Muscle of leg (tissue), 11 donors: Measurements from ENCODE around the gene STK4. TPM values are rescaled to one million over a fixed set of nuclear protein-coding genes. Genes with fewer than 3 reads are reported as not detected.
"Not testable (repeated sequence)": the region's sequence is repeated elsewhere in the genome, so short reads cannot be mapped to it uniquely, and the experiment has no call there.

ENCODE experiments used
- DNase-seq: peaks from one replicate; pipeline ENCODE4 v3.0.0; 2013
- H3K27ac ChIP-seq: one replicate; pipeline ENCODE4 v1.5.1; 2013; ENCODE audit warnings: mild to moderate bottlenecking, low read length, control low read depth
- H3K27me3 ChIP-seq: one replicate; pipeline ENCODE4 v1.6.1; 2013; ENCODE audit warnings: low read length; ENCODE audit not compliant: control insufficient read depth, insufficient read depth
- H3K36me3 ChIP-seq: one replicate; pipeline ENCODE4 v1.6.1; 2013; ENCODE audit warnings: low read length; ENCODE audit not compliant: control insufficient read depth, insufficient read depth
- H3K4me1 ChIP-seq: one replicate; pipeline ENCODE4 v1.6.1; 2013; ENCODE audit warnings: low read length; ENCODE audit not compliant: control insufficient read depth, insufficient read depth
- H3K4me3 ChIP-seq: one replicate; pipeline ENCODE4 v1.5.1; 2013; ENCODE audit warnings: low read length, control low read depth
- H3K9me3 ChIP-seq: replicated peaks from 2 replicates; pipeline ENCODE4 v1.6.1; 2013; ENCODE audit warnings: low read depth, low read length; ENCODE audit not compliant: control insufficient read depth
- WGBS: methylation state at CpG from one replicate; pipeline ENCODE4 v1.1.5; 2013; ENCODE audit warnings: missing lambda C conversion rate; ENCODE audit not compliant: insufficient coverage; 5-methylcytosine and 5-hydroxymethylcytosine counted together
- polyA plus RNA-seq, 8 donors: library from polyadenylated mRNA; unstranded; fragments of 120-200 nt; gene quantifications; one replicate each; pipeline versions ENCODE4 v1.2.1 to v1.2.3, GENCODE V29; 2013; ENCODE audit warnings: inconsistent platforms in 1 of 8, low replicate concordance in 1 of 8; ENCODE audit not compliant: insufficient read length in 8 of 8, insufficient read depth in 1 of 8
- total RNA-seq: library from RNA; stranded (reverse); fragments of 120-200 nt; gene quantifications from one replicate; pipeline ENCODE4 v1.2.4, GENCODE V29; 2013

Gene STK4
- total and polyA plus RNA-seq, 9 donors = 7.7 to 11.7 (median 8.8) TPM

- Histone ChIP-seq H3K9me3 (no peaks in the 10 kb centered on the region), H3K4me3 (no peak overlapping the region), H3K27me3 (no peaks in the 10 kb centered on the region), H3K4me1 (no peaks in the 10 kb centered on the region), H3K36me3 (peaks cover 2% of the 10 kb centered on the region), H3K27ac (no peak overlapping the region)
- WGBS = no CpG with 5 or more reads among the region's 1 CpG
- DNase-seq = no peak
These were observed 53.4 kb downstream of the STK4 start for GRCh38 chr20:45019762-45020123.

GRCh38 chr20:45020236-45020886 is 54.0 kb downstream of the STK4 start:
- Histone ChIP-seq H3K4me1 (no peaks in the 10 kb centered on the region), H3K4me3 (no peak overlapping the region), H3K36me3 (peaks cover 2% of the 10 kb centered on the region), H3K9me3 (no peaks in the 10 kb centered on the region), H3K27me3 (no peaks in the 10 kb centered on the region), H3K27ac (no peak overlapping the region)
- no peak for DNase-seq
- WGBS = no CpG with 5 or more reads among the region's 3 CpGs

- Histone ChIP-seq H3K9me3 (no peaks in the 10 kb centered on the region), H3K36me3 (peaks cover 2% of the 10 kb centered on the region), H3K4me1 (no peaks in the 10 kb centered on the region), H3K27ac (no peak overlapping the region), H3K27me3 (no peaks in the 10 kb centered on the region), H3K4me3 (no peak overlapping the region)
- DNase-seq = no peak
- WGBS = no CpG with 5 or more reads among the region's 2 CpGs
These were observed 55.3 kb downstream of the STK4 start for GRCh38 chr20:45021631-45022030.

GRCh38 chr20:45023140-45023539 is 56.8 kb downstream of the STK4 start:
- WGBS = no CpG with 5 or more reads among the region's 2 CpGs
- H3K9me3 ChIP-seq, H3K4me1 ChIP-seq, DNase-seq, H3K4me3 ChIP-seq, H3K27me3 ChIP-seq, H3K27ac ChIP-seq, H3K36me3 ChIP-seq: not testable (repeated sequence)

DNA sequence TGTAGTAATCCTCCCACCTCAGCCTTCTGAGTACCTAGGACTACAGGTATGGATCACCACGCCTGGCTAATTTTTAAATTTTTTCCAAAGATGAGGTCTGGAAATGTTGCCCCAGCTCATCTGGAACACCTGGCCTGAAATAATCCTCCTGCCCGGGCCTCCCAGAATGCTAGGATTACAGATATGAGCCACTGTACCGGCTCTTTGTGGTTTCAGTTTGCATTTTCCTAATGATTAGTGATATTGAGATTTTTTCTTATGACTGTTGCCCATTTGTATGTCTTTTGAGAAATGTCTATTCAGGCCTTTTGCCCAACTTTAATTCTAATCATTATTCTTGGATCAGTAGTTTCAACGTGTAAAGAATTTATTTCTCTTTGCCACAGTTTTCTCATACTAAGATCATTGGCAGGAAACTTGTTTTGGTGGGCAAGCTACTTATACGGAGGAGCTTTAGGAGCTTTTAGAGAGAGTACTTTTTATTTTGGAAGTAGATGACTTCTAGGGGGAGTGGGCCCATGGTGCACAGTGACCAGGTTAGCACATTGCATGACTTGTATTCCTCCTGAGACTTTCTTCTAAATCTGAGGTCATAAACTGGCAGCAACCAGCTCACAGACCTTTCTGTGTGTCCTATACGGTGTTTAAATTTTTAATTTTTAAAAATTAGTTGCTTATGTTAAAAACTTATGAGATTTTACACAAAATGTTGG is 62.3 kb downstream of the STK4 start:
- Histone ChIP-seq H3K4me3 (no peak overlapping the region), H3K27ac (no peak overlapping the region), H3K4me1 (no peaks in the 10 kb centered on the region), H3K27me3 (no peaks in the 10 kb centered on the region), H3K9me3 (no peaks in the 10 kb centered on the region), H3K36me3 (no peaks in the 10 kb centered on the region)
- WGBS = 100% methylated on average over 1 of the region's 6 CpGs
- DNase-seq = no peak

DNA sequence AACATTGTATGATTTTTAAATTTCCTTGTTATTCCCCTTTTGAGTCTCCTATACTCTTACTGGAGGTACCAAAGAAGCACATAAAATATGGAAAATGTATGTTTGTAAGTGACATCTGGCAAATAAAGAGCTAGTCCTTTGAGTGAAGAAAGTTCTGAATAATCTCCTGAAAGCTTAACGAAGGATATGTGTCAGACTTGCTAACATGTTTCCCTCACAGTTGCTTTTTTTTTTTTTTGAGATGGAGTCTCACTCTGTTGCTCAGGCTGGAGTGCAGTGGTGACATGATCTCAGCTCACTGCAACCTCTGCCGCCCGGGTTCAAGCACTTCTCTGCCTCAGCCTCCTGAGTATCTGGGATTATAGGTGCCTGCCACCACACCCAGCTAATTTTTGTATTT is 63.6 kb downstream of the STK4 start:
- no peak for DNase-seq
- Histone ChIP-seq H3K36me3 (no peaks in the 10 kb centered on the region), H3K27ac (no peak overlapping the region), H3K27me3 (no peaks in the 10 kb centered on the region), H3K9me3 (no peaks in the 10 kb centered on the region), H3K4me3 (no peak overlapping the region), H3K4me1 (no peaks in the 10 kb centered on the region)
- 90% methylated on average over 2 of the region's 3 CpGs for WGBS

- Histone ChIP-seq H3K9me3 (no peaks in the 10 kb centered on the region), H3K27me3 (no peaks in the 10 kb centered on the region), H3K27ac (no peak overlapping the region), H3K36me3 (no peaks in the 10 kb centered on the region), H3K4me1 (no peaks in the 10 kb centered on the region), H3K4me3 (no peak overlapping the region)
- WGBS = no CpG with 5 or more reads among the region's 2 CpGs
- DNase-seq = no peak
These were observed 66.0 kb downstream of the STK4 start for GRCh38 chr20:45032276-45032675.

- no CpG with 5 or more reads among the region's 3 CpGs for WGBS
These were observed 66.5 kb downstream of the STK4 start for GRCh38 chr20:45032781-45033180.

GRCh38 chr20:45034436-45034835 is 68.1 kb downstream of the STK4 start:
- H3K27ac ChIP-seq = no peak overlapping the region
- H3K27me3 ChIP-seq = no peaks in the 10 kb centered on the region
- no peak for DNase-seq
- H3K4me1 ChIP-seq = no peaks in the 10 kb centered on the region
- no peak overlapping the region for H3K4me3 ChIP-seq
- WGBS = no CpG with 5 or more reads among the region's 1 CpG
- no peaks in the 10 kb centered on the region for H3K36me3 ChIP-seq
- H3K9me3 ChIP-seq = no peaks in the 10 kb centered on the region

More at GRCh38 chr20:45032781-45033180, 66.5 kb downstream of the STK4 start:
- H3K9me3 ChIP-seq = no peaks in the 10 kb centered on the region
- no peak overlapping the region for H3K27ac ChIP-seq
- no peak for DNase-seq
- H3K36me3 ChIP-seq = no peaks in the 10 kb centered on the region
- H3K4me3 ChIP-seq = no peak overlapping the region
- no peaks in the 10 kb centered on the region for H3K4me1 ChIP-seq
- H3K27me3 ChIP-seq = no peaks in the 10 kb centered on the region

DNA sequence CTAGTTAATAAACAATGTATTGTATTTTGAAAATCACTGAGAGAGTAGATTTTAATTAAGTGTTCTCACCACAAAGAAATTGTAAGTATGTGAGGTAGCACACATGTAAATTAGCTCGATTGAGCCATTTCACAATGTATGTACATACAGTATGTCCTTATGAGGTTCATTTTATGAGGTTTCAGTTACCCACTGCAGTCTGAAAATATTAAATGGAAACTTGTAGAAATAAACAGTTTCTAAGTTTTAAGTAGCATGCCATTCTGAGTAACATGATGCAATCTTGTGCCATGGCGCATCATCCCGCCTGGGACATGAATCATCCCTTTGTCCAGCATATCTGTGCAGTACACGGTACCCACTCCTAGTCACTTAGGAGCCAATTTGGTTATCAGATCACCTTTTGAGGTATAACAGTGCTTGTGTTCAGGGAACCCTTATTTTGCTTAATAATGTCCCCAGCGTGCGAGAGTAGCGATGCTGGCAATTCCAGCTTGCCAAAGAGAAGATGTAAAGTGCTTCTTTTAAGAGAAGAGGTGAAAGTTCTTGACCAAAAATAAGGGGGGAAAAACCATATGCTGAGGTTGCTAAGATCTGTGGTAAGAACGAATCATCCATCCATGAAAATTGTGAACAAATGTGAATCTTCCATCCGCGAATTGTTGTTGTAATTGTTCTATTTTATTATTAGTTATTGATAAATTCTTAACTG is 69.9 kb downstream of the STK4 start:
- Histone ChIP-seq H3K27ac (no peak overlapping the region), H3K36me3 (no peaks in the 10 kb centered on the region), H3K27me3 (no peaks in the 10 kb centered on the region), H3K4me3 (no peak overlapping the region), H3K9me3 (no peaks in the 10 kb centered on the region), H3K4me1 (no peaks in the 10 kb centered on the region)
- DNase-seq = no peak
- WGBS = 90% methylated on average over 6 of the region's 10 CpGs
